ENCODE data around the gene CLDN9.
A peak's percentile ranks its signal among the peaks of the same experiment; 100 is the strongest.

CLDN9 gene, protein sequence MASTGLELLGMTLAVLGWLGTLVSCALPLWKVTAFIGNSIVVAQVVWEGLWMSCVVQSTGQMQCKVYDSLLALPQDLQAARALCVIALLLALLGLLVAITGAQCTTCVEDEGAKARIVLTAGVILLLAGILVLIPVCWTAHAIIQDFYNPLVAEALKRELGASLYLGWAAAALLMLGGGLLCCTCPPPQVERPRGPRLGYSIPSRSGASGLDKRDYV

DNA sequence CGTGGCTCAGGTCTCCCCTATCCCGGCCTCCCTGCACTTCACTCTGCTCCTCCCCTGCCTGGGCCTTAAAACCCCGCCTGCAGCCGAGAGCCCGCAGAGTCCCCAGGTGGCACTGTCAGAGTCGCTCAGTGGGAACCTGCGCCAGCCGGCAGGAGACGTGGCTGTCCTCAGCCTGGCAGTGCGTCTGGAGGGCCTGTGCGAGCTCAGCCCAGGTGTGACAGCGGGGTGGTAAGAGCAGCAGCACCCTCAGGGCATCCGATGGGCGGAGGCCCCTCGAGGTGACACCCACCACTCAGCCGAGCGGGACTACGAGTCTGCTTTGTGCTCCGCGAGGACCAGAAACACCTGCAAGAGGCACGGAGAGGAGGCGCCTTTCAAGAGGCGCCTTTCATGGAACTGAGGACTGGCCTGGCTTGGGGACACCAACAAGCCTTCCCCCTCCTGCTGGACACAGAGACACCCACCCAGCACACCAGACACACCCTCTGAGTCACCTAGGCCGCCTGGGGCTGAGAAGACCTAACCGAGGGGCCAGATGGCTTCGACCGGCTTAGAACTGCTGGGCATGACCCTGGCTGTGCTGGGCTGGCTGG, at the start of gene CLDN9:
Gene CLDN9, plus strand, starts transcription at position 96 of the 593 bp plus-strand sequence. Its CDS starts 440 bp downstream, at position 536.
- peaks cover 5% of the 10 kb centered on the region for H3K4me1 Mint-ChIP-seq
- H3K36me3 Mint-ChIP-seq (ENCODE audit: low read depth) = no peaks in the 10 kb centered on the region
- TF ChIP-seq, protein P1, sequence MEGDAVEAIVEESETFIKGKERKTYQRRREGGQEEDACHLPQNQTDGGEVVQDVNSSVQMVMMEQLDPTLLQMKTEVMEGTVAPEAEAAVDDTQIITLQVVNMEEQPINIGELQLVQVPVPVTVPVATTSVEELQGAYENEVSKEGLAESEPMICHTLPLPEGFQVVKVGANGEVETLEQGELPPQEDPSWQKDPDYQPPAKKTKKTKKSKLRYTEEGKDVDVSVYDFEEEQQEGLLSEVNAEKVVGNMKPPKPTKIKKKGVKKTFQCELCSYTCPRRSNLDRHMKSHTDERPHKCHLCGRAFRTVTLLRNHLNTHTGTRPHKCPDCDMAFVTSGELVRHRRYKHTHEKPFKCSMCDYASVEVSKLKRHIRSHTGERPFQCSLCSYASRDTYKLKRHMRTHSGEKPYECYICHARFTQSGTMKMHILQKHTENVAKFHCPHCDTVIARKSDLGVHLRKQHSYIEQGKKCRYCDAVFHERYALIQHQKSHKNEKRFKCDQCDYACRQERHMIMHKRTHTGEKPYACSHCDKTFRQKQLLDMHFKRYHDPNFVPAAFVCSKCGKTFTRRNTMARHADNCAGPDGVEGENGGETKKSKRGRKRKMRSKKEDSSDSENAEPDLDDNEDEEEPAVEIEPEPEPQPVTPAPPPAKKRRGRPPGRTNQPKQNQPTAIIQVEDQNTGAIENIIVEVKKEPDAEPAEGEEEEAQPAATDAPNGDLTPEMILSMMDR (IDR thresholded peaks at IDR 0.05; ENCODE audit: unreplicated experiment in 3 of 3) = no peak
- H3K27me3 Mint-ChIP-seq (ENCODE audit: low read depth) = peaks cover 84% of the 10 kb centered on the region
- peak within 1 kb of the TSS in 1 of 3 experiments; percentile 53 for H3K27ac Mint-ChIP-seq
- H3K9me3 Mint-ChIP-seq = no peaks in the 10 kb centered on the region
- peak within 1 kb of the TSS; percentile 13 to 17 (median 14) for H3K4me3 Mint-ChIP-seq

DNA sequence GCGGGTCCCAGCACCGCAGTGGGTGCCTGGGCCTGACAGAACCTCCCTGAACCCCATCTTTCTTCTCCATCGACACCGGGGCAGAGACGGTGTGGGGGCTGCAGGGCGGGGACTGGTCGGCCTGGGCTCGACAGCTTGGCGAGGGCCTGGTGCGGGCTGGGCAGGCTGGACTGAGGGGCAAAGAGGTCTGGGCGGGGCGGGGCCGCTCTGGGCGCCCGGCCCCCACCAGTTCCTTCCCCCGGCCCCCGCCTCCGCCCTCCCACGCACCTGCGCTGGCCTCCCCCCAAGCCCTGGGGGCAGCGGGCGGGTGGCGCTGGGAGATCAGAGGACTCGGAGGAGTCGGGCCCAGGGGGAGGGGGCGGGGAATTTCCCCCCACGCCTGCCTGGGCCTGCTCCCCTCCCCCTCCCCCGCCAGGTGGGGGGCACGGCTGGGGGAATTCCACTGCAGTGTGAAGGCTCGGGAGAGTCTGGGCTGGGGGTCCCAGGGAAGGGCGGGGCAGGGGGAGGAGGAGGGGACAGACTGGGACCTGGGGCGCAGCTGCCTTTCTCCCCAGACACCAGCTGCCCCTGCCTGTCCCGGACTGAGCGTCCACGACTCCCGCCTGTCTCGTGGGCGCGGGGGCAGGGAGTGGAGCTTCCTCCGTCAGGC, 49.5 kb upstream of the CLDN9 start:
- Mint-ChIP-seq H3K36me3 (ENCODE audit: low read depth) (no peaks in the 10 kb centered on the region), H3K27me3 (ENCODE audit: low read depth) (peaks cover 40% of the 10 kb centered on the region), H3K4me1 (peaks cover 2% of the 10 kb centered on the region), H3K9me3 (no peaks in the 10 kb centered on the region), H3K27ac (peak overlapping the region; percentile 50 to 84 (median 65)), H3K4me3 (peak overlapping the region; percentile 91 to 96 (median 95))
- TF ChIP-seq, protein P1 (IDR thresholded peaks at IDR 0.05; ENCODE audit: unreplicated experiment in 3 of 3) = no peak

DNA sequence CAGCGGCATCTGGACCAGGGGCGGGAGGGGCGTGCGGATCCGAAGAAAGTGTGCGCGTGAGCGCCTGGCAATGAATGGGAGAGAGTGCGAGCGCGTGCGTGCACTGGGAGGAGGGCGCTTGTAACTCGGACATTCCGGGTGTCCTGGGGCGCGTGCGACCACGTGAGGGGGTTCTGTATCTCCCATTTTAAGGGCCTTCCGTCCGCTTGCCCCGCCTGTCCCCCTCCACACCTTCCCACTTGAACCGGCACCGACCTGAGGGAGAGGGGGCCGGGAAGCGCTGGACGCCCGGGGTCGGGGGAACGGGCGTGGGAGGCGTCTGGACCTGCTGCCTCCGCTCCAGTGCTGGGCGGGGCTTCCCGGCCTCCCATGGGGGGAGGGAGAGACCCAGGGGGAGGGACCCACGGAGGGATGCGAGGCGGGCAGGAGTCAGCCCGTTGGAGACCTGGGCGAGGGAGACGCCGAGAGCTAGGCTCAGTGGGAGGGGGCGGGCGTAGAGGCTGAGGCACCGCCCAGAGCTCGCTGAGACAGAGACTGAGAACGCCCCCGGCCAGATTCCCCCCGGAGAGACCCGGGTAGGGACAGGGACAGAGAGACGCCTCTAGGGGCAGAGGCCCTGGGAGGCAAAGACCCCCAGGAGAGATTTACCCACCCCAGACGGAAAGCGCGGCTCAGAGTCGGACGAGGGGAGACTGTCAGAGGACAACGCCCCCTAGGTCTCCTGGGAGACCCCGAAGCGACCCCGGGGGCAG, 48.8 kb upstream of the CLDN9 start, which contains the start of gene KREMEN2:
Gene KREMEN2, plus strand, starts transcription at position 553 of the 752 bp plus-strand sequence. CDS start 246 bp downstream, outside the sequence.
- Mint-ChIP-seq H3K36me3 (ENCODE audit: low read depth) (no peaks in the 10 kb centered on the region), H3K4me1 (peaks cover 8% of the 10 kb centered on the region), H3K4me3 (peak within 1 kb of the TSS; percentile 91 to 96 (median 95)), H3K27ac (peak within 1 kb of the TSS; percentile 50 to 84 (median 79)), H3K9me3 (no peaks in the 10 kb centered on the region), H3K27me3 (ENCODE audit: low read depth) (peaks cover 44% of the 10 kb centered on the region)
- TF ChIP-seq, protein P1 (IDR thresholded peaks at IDR 0.05; ENCODE audit: unreplicated experiment in 3 of 3) = peak in 1 of 3 experiments; percentile 30

DNA sequence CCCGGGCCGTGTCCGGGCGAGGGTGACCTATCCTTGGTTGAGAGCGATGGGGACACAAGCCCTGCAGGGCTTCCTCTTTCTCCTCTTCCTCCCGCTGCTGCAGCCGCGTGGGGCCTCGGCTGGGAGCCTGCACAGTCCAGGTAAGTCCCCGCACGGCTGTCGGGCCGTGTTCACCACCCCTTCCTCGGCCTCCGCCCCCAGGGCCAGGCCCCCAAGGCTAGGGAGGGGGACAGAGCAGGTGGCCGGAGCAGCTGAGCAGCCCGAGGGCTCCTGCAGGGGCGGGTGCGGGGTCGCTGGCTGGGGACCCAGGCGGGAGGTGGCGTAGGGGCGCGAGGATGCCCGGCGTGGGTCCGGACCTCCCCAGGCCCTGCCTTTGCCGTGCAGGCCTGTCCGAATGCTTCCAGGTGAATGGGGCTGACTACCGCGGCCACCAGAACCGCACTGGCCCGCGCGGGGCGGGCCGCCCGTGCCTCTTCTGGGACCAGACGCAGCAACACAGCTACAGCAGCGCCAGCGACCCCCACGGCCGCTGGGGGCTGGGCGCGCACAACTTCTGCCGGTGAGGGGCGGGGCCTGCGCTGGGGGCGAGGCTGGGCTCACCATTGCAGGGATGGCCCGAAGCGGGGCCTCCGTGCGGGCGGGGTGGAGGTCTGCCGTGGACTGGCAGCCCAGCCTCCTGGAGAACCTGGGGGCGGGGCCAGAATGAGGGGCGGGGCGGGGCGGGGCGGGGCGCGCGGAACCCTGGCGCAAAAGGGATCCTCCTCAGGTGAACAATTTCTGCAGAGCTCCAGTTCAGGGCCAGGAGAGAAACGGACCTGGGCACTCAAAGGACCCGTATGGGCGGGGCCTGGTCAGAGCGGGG, 48.0 kb upstream of the CLDN9 start:
- Mint-ChIP-seq H3K4me1 (peaks cover 8% of the 10 kb centered on the region), H3K27ac (peak overlapping the region in 2 of 3 experiments; percentile 50 to 84), H3K27me3 (ENCODE audit: low read depth) (peaks cover 41% of the 10 kb centered on the region), H3K9me3 (no peaks in the 10 kb centered on the region), H3K36me3 (ENCODE audit: low read depth) (no peaks in the 10 kb centered on the region), H3K4me3 (peak overlapping the region; percentile 77 to 95 (median 91))
- TF ChIP-seq, protein P1 (IDR thresholded peaks at IDR 0.05; ENCODE audit: unreplicated experiment in 3 of 3) = peak in 1 of 3 experiments; percentile 16
